ENCODE results near the gene CNGA2. TPM values are rescaled to one million over a fixed set of nuclear protein-coding genes. Genes with fewer than 3 reads are reported as not detected.

Gene CNGA2
- not detected for total RNA-seq

- no peaks in the 10 kb centered on the region for H3K4me1 ChIP-seq
- intact Hi-C loops (cut with DNase I), result no loop called here
- no peak within 1 kb of the TSS for H3K4me3 ChIP-seq
- H3K27me3 ChIP-seq, result no peaks in the 10 kb centered on the region
- H3K9me3 ChIP-seq, result no peaks in the 10 kb centered on the region
- TF ChIP-seq CTCF (IDR thresholded peaks at IDR 0.05) (no peak), POLR2AphosphoS5 (IDR thresholded peaks at IDR 0.05; ENCODE audit: insufficient read depth in 1 of 2, low read depth in 1 of 2) (no peak), POLR2A (IDR thresholded peaks at IDR 0.05) (no peak)
- no peaks in the 10 kb centered on the region for H3K36me3 ChIP-seq
- no peak for DNase-seq (ENCODE audit: extremely low spot score in 2 of 2)
- no peak within 1 kb of the TSS for H3K27ac ChIP-seq
Measured at GRCh38 chrX:151734446-151734845, at the start of gene CNGA2. TSS of gene CNGA2 (plus strand) at chrX:151734746. CDS start at chrX:151738484, 3,738 bp downstream.

GRCh38 chrX:151687635-151688034 is 46.9 kb upstream of the CNGA2 start:
- H3K27me3 ChIP-seq, result no peaks in the 10 kb centered on the region
- intact Hi-C loops (cut with DNase I), result no loop called here

GRCh38 chrX:151688695-151689094 is 45.9 kb upstream of the CNGA2 start:
- TF ChIP-seq CTCF (IDR thresholded peaks at IDR 0.05) (no peak), POLR2A (IDR thresholded peaks at IDR 0.05) (no peak), POLR2AphosphoS5 (IDR thresholded peaks at IDR 0.05; ENCODE audit: insufficient read depth in 1 of 2, low read depth in 1 of 2) (no peak)
- DNase-seq (ENCODE audit: extremely low spot score in 2 of 2), result no peak
- no peaks in the 10 kb centered on the region for H3K9me3 ChIP-seq
- no peak overlapping the region for H3K4me3 ChIP-seq
- no peaks in the 10 kb centered on the region for H3K36me3 ChIP-seq
- H3K4me1 ChIP-seq, result no peaks in the 10 kb centered on the region
- no peaks in the 10 kb centered on the region for H3K27me3 ChIP-seq
- intact Hi-C loops (cut with DNase I), result no loop called here
- H3K27ac ChIP-seq, result no peak overlapping the region

More at GRCh38 chrX:151687635-151688034, 46.9 kb upstream of the CNGA2 start:
- no peak for DNase-seq (ENCODE audit: extremely low spot score in 2 of 2)
- no peaks in the 10 kb centered on the region for H3K4me1 ChIP-seq
- no peak overlapping the region for H3K4me3 ChIP-seq
- H3K36me3 ChIP-seq, result no peaks in the 10 kb centered on the region
- H3K27ac ChIP-seq, result no peak overlapping the region
- no peaks in the 10 kb centered on the region for H3K9me3 ChIP-seq
- no peak for TF ChIP-seq POLR2AphosphoS5 (IDR thresholded peaks at IDR 0.05; ENCODE audit: insufficient read depth in 1 of 2, low read depth in 1 of 2)
- TF ChIP-seq POLR2A (IDR thresholded peaks at IDR 0.05), result no peak

GRCh38 chrX:151692825-151693224 is 41.7 kb upstream of the CNGA2 start:
- DNase-seq (ENCODE audit: extremely low spot score in 2 of 2), result no peak
- H3K4me1 ChIP-seq, result peaks cover 11% of the 10 kb centered on the region
- TF ChIP-seq POLR2AphosphoS5 (IDR thresholded peaks at IDR 0.05; ENCODE audit: insufficient read depth in 1 of 2, low read depth in 1 of 2), result no peak
- no peak for TF ChIP-seq POLR2A (IDR thresholded peaks at IDR 0.05)
- no peak for TF ChIP-seq CTCF (IDR thresholded peaks at IDR 0.05)

GRCh38 chrX:151694121-151694520 is 40.4 kb upstream of the CNGA2 start:
- Histone ChIP-seq H3K9me3 (no peaks in the 10 kb centered on the region), H3K27ac (no peak overlapping the region), H3K27me3 (no peaks in the 10 kb centered on the region), H3K4me1 (peaks cover 11% of the 10 kb centered on the region), H3K36me3 (no peaks in the 10 kb centered on the region), H3K4me3 (no peak overlapping the region)
- DNase-seq (ENCODE audit: extremely low spot score in 2 of 2), result no peak
- intact Hi-C loops (cut with DNase I), result no loop called here
- TF ChIP-seq POLR2AphosphoS5 (IDR thresholded peaks at IDR 0.05; ENCODE audit: insufficient read depth in 1 of 2, low read depth in 1 of 2), result no peak
- no peak for TF ChIP-seq CTCF (IDR thresholded peaks at IDR 0.05)

More at GRCh38 chrX:151692825-151693224, 41.7 kb upstream of the CNGA2 start:
- no peaks in the 10 kb centered on the region for H3K9me3 ChIP-seq
- intact Hi-C loops (cut with DNase I), result no loop called here
- H3K36me3 ChIP-seq, result no peaks in the 10 kb centered on the region
- H3K27ac ChIP-seq, result no peak overlapping the region
- H3K27me3 ChIP-seq, result no peaks in the 10 kb centered on the region
- H3K4me3 ChIP-seq, result no peak overlapping the region

Measured in vagina (tissue), 2 donors.